Esophagus muscularis mucosa (tissue), 3 donors: ENCODE measurements around the gene PNLDC1.

Experiments used
- POLR2A ChIP-seq: fragments of 450-650 bp; IDR thresholded peaks from one replicate; pipeline ENCODE4 v1.6.1; 2017; ENCODE audit warnings: antibody characterized with exemption, moderate library complexity, mild to moderate bottlenecking, low read depth
- TF ChIP-seq, protein P1 (sequence below), 3 experiments: fragments of 200-600 bp in 2 of 3; fragments of 450-650 bp in 1 of 3; sonication (generic) in 2 of 3; IDR thresholded peaks; one replicate each; pipeline ENCODE4 v1.5.1; 2017 to 2019; ENCODE audit warnings: antibody characterized with exemption in 3 of 3, mild to moderate bottlenecking in 2 of 3, moderate library complexity in 1 of 3

DNA sequence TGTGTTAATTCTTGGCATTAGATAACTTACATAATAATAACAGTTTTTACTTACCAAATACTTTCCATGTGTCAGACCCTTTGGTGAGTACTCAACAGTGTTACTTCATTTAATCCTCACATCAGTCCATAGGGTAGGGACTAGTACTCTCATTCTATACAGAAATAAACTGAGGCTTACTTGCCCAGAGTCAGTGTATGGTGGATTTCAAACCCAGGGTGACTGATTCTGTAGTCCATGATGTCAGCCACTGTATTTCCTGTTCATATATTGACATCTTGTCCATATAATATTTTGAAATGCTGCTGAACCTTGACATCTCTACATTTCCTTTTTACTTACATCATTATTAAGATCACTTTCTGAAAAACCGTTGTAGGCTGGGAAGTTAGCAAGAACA lies 2.5 kb upstream of the PNLDC1 start:
- TF ChIP-seq, protein P1, sequence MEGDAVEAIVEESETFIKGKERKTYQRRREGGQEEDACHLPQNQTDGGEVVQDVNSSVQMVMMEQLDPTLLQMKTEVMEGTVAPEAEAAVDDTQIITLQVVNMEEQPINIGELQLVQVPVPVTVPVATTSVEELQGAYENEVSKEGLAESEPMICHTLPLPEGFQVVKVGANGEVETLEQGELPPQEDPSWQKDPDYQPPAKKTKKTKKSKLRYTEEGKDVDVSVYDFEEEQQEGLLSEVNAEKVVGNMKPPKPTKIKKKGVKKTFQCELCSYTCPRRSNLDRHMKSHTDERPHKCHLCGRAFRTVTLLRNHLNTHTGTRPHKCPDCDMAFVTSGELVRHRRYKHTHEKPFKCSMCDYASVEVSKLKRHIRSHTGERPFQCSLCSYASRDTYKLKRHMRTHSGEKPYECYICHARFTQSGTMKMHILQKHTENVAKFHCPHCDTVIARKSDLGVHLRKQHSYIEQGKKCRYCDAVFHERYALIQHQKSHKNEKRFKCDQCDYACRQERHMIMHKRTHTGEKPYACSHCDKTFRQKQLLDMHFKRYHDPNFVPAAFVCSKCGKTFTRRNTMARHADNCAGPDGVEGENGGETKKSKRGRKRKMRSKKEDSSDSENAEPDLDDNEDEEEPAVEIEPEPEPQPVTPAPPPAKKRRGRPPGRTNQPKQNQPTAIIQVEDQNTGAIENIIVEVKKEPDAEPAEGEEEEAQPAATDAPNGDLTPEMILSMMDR (IDR thresholded peaks at IDR 0.05) = no peak
- no peak for TF ChIP-seq POLR2A
